CD4-positive, alpha-beta T cell (primary cell): Measurements from ENCODE around the gene OSBPL1A. TPM values are rescaled to one million over a fixed set of nuclear protein-coding genes. Genes with fewer than 3 reads are reported as not detected.

ENCODE experiments used
- ATAC-seq: fragments of 200-7000 bp; cut with Tn5 transposase; one replicate; pipeline ENCODE4 v1.10.0; 2022; ENCODE audit warnings: mild to moderate bottlenecking; ENCODE audit not compliant: poor library complexity
- CTCF ChIA-PET: fragments of 350-600 bp; sonication (Branson Sonifier 250); formaldehyde crosslinking; loops from one replicate; lab custom pipeline; 2021; ENCODE audit warnings: antibody characterized with exemption, inconsistent platforms; lab: Charles Lee
- POLR2A ChIA-PET: fragments of 350-600 bp; sonication (Branson Sonifier 250); formaldehyde crosslinking; loops from one replicate; lab custom pipeline; 2021; ENCODE audit warnings: antibody characterized with exemption, inconsistent platforms; lab: Charles Lee
- DNase-seq, 14 experiments: peaks; one replicate each; pipeline ENCODE4 v3.0.0-alpha.2; 2013 to 2020; ENCODE audit warnings: mixed read lengths in 2 of 14
- H3K27ac ChIP-seq, 2 donors: one replicate each; pipeline versions ENCODE4 v1.5.1 to v1.7.0; 2013; ENCODE audit warnings: low read length in 2 of 2, low read depth in 1 of 2, mild to moderate bottlenecking in 1 of 2
- H3K27me3 ChIP-seq, 2 experiments: 1 replicate in 1 of 2; 2 replicates in 1 of 2; pipeline versions ENCODE4 v1.6.1 to v1.7.0; 2013; ENCODE audit warnings: low read length in 2 of 2, control low read depth in 1 of 2, mild to moderate bottlenecking in 1 of 2, moderate library complexity in 1 of 2; ENCODE audit not compliant: insufficient read depth in 2 of 2, control insufficient read depth in 1 of 2
- H3K36me3 ChIP-seq: one replicate; pipeline ENCODE4 v1.6.1; 2013; ENCODE audit warnings: low read length, control low read depth; ENCODE audit not compliant: insufficient read depth
- H3K4me1 ChIP-seq: one replicate; pipeline ENCODE4 v1.6.1; 2013; ENCODE audit warnings: low read length, control low read depth; ENCODE audit not compliant: insufficient read depth
- H3K4me3 ChIP-seq: one replicate; pipeline ENCODE4 v1.5.1; 2013; ENCODE audit warnings: mild to moderate bottlenecking, low read length, moderate library complexity
- H3K9me3 ChIP-seq, 2 experiments: 1 replicate in 1 of 2; 2 replicates in 1 of 2; pipeline versions ENCODE4 v1.6.1 to v1.7.0; 2013; ENCODE audit warnings: low read length in 2 of 2, mild to moderate bottlenecking in 2 of 2, control low read depth in 1 of 2, moderate library complexity in 1 of 2; ENCODE audit not compliant: control insufficient read depth in 1 of 2, insufficient read depth in 1 of 2
- H3K27ac Mint-ChIP-seq: one replicate; pipeline ENCODE4 v1.8.0; 2020; ENCODE audit warnings: mixed read lengths
- H3K27me3 Mint-ChIP-seq: one replicate; pipeline ENCODE4 v1.8.0; 2021; ENCODE audit warnings: mixed read lengths
- H3K36me3 Mint-ChIP-seq: one replicate; pipeline ENCODE4 v1.8.0; 2021; ENCODE audit warnings: low read depth, mixed read lengths
- H3K4me1 Mint-ChIP-seq: one replicate; pipeline ENCODE4 v1.8.0; 2021; ENCODE audit warnings: low read depth, mixed read lengths
- H3K4me3 Mint-ChIP-seq: one replicate; pipeline ENCODE4 v1.8.0; 2020; ENCODE audit warnings: mild to moderate bottlenecking, mixed read lengths
- H3K9me3 Mint-ChIP-seq: one replicate; pipeline ENCODE4 v1.8.0; 2020; ENCODE audit warnings: mixed read lengths
- intact Hi-C, 2 experiments: fragments of 100-400 bp; cut with DNase I in 1 of 2; cut with micrococcal nuclease in 1 of 2; formaldehyde crosslinking; loops; one replicate each; pipeline versions ENCODE4 v1.15.1 to v1.9.0; 2023 to 2025; cut with DNase I, micrococcal nuclease
- total RNA-seq, 174 experiments: library from RNA in 2 of 174; stranded (reverse) in 2 of 174; gene quantifications; one replicate each; pipeline ENCODE4 v1.2.3 and lab custom pipeline; 2021 to 2026
- TF ChIP-seq, protein P1 (sequence below): fragments of 200-600 bp; IDR thresholded peaks from one replicate; pipeline ENCODE4 v1.8.0; 2022; ENCODE audit warnings: antibody characterized with exemption, mild to moderate bottlenecking

OSBPL1A gene
- total RNA-seq, 2 experiments from 2014 or later = 2.7 TPM

- POLR2A ChIA-PET = no interaction called here
- Histone ChIP-seq H3K4me1 (no peaks in the 10 kb centered on the region), H3K27ac (no peak overlapping the region), H3K9me3 (no peaks in the 10 kb centered on the region), H3K4me3 (no peak overlapping the region), H3K27me3 (no peaks in the 10 kb centered on the region), H3K36me3 (no peaks in the 10 kb centered on the region)
- Mint-ChIP-seq H3K36me3 (no peaks in the 10 kb centered on the region), H3K27me3 (no peaks in the 10 kb centered on the region), H3K4me3 (no peak overlapping the region), H3K4me1 (no peaks in the 10 kb centered on the region), H3K27ac (no peak overlapping the region), H3K9me3 (no peaks in the 10 kb centered on the region)
- DNase-seq = no peak
- ATAC-seq = no peak
- CTCF ChIA-PET = no interaction called here
- TF ChIP-seq, protein P1, sequence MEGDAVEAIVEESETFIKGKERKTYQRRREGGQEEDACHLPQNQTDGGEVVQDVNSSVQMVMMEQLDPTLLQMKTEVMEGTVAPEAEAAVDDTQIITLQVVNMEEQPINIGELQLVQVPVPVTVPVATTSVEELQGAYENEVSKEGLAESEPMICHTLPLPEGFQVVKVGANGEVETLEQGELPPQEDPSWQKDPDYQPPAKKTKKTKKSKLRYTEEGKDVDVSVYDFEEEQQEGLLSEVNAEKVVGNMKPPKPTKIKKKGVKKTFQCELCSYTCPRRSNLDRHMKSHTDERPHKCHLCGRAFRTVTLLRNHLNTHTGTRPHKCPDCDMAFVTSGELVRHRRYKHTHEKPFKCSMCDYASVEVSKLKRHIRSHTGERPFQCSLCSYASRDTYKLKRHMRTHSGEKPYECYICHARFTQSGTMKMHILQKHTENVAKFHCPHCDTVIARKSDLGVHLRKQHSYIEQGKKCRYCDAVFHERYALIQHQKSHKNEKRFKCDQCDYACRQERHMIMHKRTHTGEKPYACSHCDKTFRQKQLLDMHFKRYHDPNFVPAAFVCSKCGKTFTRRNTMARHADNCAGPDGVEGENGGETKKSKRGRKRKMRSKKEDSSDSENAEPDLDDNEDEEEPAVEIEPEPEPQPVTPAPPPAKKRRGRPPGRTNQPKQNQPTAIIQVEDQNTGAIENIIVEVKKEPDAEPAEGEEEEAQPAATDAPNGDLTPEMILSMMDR = no peak
- intact Hi-C loops = no loop called here
Observed at GRCh38 chr18:24212939-24213338, 184.7 kb downstream of the OSBPL1A start.

GRCh38 chr18:24209558-24209957 lies 188.1 kb downstream of the OSBPL1A start:
- TF ChIP-seq, protein P1 = no peak
- no peaks in the 10 kb centered on the region for H3K9me3 Mint-ChIP-seq
- H3K36me3 Mint-ChIP-seq = no peaks in the 10 kb centered on the region
- Histone ChIP-seq H3K4me1 (no peaks in the 10 kb centered on the region), H3K4me3 (no peak overlapping the region), H3K27ac (no peak overlapping the region), H3K9me3 (no peaks in the 10 kb centered on the region), H3K27me3 (no peaks in the 10 kb centered on the region), H3K36me3 (no peaks in the 10 kb centered on the region)
- CTCF ChIA-PET = no interaction called here
- H3K27me3 Mint-ChIP-seq = no peaks in the 10 kb centered on the region
- ATAC-seq (no peak), DNase-seq (no peak)
- no peak overlapping the region for H3K27ac Mint-ChIP-seq
- POLR2A ChIA-PET = no interaction called here
- no peaks in the 10 kb centered on the region for H3K4me1 Mint-ChIP-seq
- H3K4me3 Mint-ChIP-seq = no peak overlapping the region
- intact Hi-C loops = no loop called here

GRCh38 chr18:24208270-24209035 lies 189.2 kb downstream of the OSBPL1A start:
- Mint-ChIP-seq H3K4me3 (no peak overlapping the region), H3K27ac (no peak overlapping the region), H3K36me3 (no peaks in the 10 kb centered on the region), H3K4me1 (no peaks in the 10 kb centered on the region), H3K27me3 (no peaks in the 10 kb centered on the region), H3K9me3 (no peaks in the 10 kb centered on the region)
- H3K36me3 ChIP-seq = no peaks in the 10 kb centered on the region
- no peaks in the 10 kb centered on the region for H3K27me3 ChIP-seq
- H3K4me3 ChIP-seq = no peak overlapping the region
- no peaks in the 10 kb centered on the region for H3K9me3 ChIP-seq
- intact Hi-C loops = no loop called here
- H3K4me1 ChIP-seq = no peaks in the 10 kb centered on the region
- H3K27ac ChIP-seq = no peak overlapping the region
- ChIA-PET POLR2A (no interaction called here), CTCF (no interaction called here)
- DNase-seq = no peak
- ATAC-seq = no peak
- TF ChIP-seq, protein P1 = no peak
